Loucy (cell line): ENCODE data around the gene CMTM8.

Source experiments
- H2AFZ ChIP-seq: fragments of 200-600 bp; sonication (generic); 2 replicates; pipeline ENCODE4 v1.6.0; 2016; ENCODE audit warnings: antibody characterized with exemption, mild to moderate bottlenecking, low read length, moderate library complexity
- H3F3A ChIP-seq: fragments of 200-600 bp; 2 replicates; pipeline ENCODE4 v1.6.0; 2016; ENCODE audit warnings: antibody characterized with exemption, low read depth, mild to moderate bottlenecking
- H3K27me3 ChIP-seq: fragments of 200-600 bp; sonication (generic); 2 replicates; pipeline ENCODE4 v1.6.1; 2014; ENCODE audit warnings: low read length, mild to moderate bottlenecking; ENCODE audit not compliant: insufficient read depth, poor library complexity, severe bottlenecking
- H3K36me3 ChIP-seq: fragments of 200-600 bp; sonication (generic); 2 replicates; pipeline ENCODE4 v1.6.1; 2016; ENCODE audit warnings: low read length; ENCODE audit not compliant: insufficient read depth
- H3K4me1 ChIP-seq: fragments of 200-600 bp; sonication (generic); 2 replicates; pipeline ENCODE4 v1.5.1; 2014; ENCODE audit warnings: low read length, mild to moderate bottlenecking; ENCODE audit not compliant: insufficient read depth, poor library complexity, severe bottlenecking
- H3K4me2 ChIP-seq: fragments of 200-600 bp; sonication (generic); 2 replicates; pipeline ENCODE4 v1.6.0; 2014; ENCODE audit warnings: antibody characterized with exemption, low read length, low read depth, mild to moderate bottlenecking; ENCODE audit not compliant: poor library complexity, severe bottlenecking
- H3K4me3 ChIP-seq: fragments of 200-600 bp; sonication (generic); 2 replicates; pipeline ENCODE4 v1.5.1; 2014; ENCODE audit warnings: low read length, mild to moderate bottlenecking, mixed read lengths; ENCODE audit not compliant: poor library complexity, severe bottlenecking
- H3K79me2 ChIP-seq: fragments of 200-600 bp; sonication (generic); 2 replicates; pipeline ENCODE4 v1.6.1; 2014; ENCODE audit warnings: low read length; ENCODE audit not compliant: insufficient read depth
- H3K9ac ChIP-seq: fragments of 200-600 bp; sonication (generic); 2 replicates; pipeline ENCODE4 v1.6.0; 2014; ENCODE audit warnings: mild to moderate bottlenecking, low read depth, low read length, moderate library complexity; ENCODE audit not compliant: poor library complexity, severe bottlenecking
- H3K9me2 ChIP-seq: fragments of 200-600 bp; sonication (generic); replicated peaks from 2 replicates; pipeline ENCODE4 v1.6.1; 2016; ENCODE audit warnings: low read depth, low read length, mixed read lengths
- H3K9me3 ChIP-seq: fragments of 200-600 bp; sonication (generic); 2 replicates; pipeline ENCODE4 v1.6.1; 2014; ENCODE audit warnings: mild to moderate bottlenecking, antibody characterized with exemption, low read length, low read depth; ENCODE audit not compliant: insufficient read depth
- H4K20me1 ChIP-seq: fragments of 200-600 bp; sonication (generic); 2 replicates; pipeline ENCODE4 v1.6.0; 2014; ENCODE audit warnings: antibody characterized with exemption, low read length, mild to moderate bottlenecking; ENCODE audit not compliant: insufficient read depth, poor library complexity, severe bottlenecking
- CTCF ChIP-seq: fragments of 200-600 bp; sonication (generic); conservative IDR thresholded peaks from 2 replicates; pipeline ENCODE4 v1.5.1; 2014; ENCODE audit warnings: mild to moderate bottlenecking, antibody characterized with exemption, low read length
- EZH2phosphoT487 ChIP-seq: fragments of 200-600 bp; IDR thresholded peaks from 2 replicates; pipeline ENCODE4 v1.6.1; 2018; ENCODE audit warnings: antibody characterized with exemption, mild to moderate bottlenecking, moderate library complexity, borderline replicate concordance

The CMTM8 gene

DNA sequence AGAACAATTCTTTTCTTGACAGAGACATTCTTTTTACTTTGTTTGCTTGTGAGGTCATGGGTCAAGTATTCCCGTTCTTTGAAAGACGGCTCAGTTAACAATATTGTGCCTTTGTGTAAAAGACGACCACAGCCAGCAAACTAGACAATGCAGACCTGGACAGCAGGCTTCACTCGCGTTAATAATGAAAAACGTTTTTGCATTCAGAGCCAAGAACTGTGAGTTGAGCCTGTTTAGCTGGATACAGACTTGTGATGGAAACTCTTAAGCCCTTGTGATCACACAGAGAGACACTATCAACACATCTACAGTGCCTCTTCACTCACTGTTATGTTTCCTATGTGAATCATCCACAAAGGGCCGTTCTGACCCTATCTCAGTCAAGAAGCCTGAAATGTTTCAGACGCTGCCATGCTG is 115.9 kb downstream of the CMTM8 start:
- no peaks in the 10 kb centered on the region for H3K79me2 ChIP-seq
- H4K20me1 ChIP-seq, result no peaks in the 10 kb centered on the region
- no peaks in the 10 kb centered on the region for H3K36me3 ChIP-seq
- no peak overlapping the region for H3K4me2 ChIP-seq
- H3K9ac ChIP-seq, result no peak overlapping the region
- H3K27me3 ChIP-seq, result no peaks in the 10 kb centered on the region
- H3K4me1 ChIP-seq, result no peaks in the 10 kb centered on the region
- no peaks in the 10 kb centered on the region for H3K9me3 ChIP-seq
- no peak overlapping the region for H2AFZ ChIP-seq
- H3K9me2 ChIP-seq, result no peaks in the 10 kb centered on the region
- no peaks in the 10 kb centered on the region for H3F3A ChIP-seq
- TF ChIP-seq CTCF (no peak), EZH2phosphoT487 (no peak)
- no peak overlapping the region for H3K4me3 ChIP-seq

DNA sequence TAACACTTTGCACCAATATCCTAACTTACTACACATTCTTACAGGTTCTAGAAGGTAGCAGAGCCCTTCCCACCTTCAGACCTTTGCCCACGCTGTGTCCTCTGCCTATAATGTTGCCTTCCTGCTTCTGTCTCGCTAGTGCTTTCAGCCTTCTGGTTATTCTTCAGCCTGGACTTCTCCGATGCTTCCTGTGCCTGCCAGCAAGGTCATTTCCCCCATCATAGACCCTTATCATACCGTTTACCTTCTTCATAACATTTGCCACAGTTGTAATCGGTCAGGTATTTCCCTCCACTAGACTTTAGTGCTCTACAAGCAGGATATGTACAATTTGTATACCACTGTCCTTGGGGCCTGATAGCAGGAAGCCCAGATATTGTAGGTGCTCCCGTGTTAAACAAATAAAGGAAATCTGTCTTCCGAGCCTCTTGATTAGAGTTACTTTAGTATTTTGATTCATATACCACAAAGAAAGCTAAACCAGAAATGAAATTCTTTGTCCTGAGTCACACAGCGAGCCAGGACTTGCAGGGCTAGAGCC is 117.3 kb downstream of the CMTM8 start:
- H3K79me2 ChIP-seq, result no peaks in the 10 kb centered on the region
- H3F3A ChIP-seq, result no peaks in the 10 kb centered on the region
- no peak overlapping the region for H2AFZ ChIP-seq
- H3K4me2 ChIP-seq, result no peak overlapping the region
- no peaks in the 10 kb centered on the region for H3K27me3 ChIP-seq
- H3K4me3 ChIP-seq, result no peak overlapping the region
- no peaks in the 10 kb centered on the region for H3K4me1 ChIP-seq
- no peaks in the 10 kb centered on the region for H3K9me3 ChIP-seq
- H3K9ac ChIP-seq, result no peak overlapping the region
- TF ChIP-seq EZH2phosphoT487 (no peak), CTCF (no peak)
- H3K36me3 ChIP-seq, result no peaks in the 10 kb centered on the region
- H3K9me2 ChIP-seq, result no peaks in the 10 kb centered on the region
- no peaks in the 10 kb centered on the region for H4K20me1 ChIP-seq

DNA sequence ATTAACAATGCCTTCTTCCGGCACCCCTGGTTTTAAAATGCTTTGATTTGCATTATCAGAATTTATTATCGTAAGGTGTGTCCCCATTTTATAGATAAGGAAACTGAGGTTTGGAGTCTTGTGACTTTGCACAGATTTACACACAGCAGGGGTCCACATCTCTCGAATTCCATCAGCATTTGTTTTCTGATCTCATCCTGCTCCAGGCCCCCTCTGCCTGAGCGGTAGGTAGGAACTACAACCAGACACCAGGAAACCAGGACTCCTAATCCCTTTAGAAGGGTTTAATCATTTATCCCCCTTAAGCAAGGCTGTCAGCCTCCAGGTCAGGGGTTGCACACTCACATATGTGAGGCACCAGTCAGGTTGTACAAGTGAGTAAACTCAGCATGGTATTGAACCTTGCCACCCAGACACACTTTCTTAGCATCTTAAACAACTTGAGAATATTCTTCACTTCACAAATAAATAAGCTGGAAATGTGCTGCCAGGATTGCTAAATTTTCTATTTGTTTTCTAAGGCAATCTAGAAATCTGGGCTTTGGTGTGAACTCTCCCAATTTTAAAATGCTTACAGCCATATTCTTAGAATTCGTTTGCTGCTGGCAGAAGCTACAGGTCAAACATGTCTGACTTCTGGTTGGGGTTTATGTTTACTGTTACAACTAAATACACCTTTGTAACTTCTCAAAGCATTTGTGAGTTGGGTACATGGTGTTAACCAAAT is 121.4 kb downstream of the CMTM8 start:
- no peaks in the 10 kb centered on the region for H3K9me2 ChIP-seq
- no peaks in the 10 kb centered on the region for H3K27me3 ChIP-seq
- no peak for TF ChIP-seq EZH2phosphoT487
- TF ChIP-seq CTCF, result no peak
- H3F3A ChIP-seq, result no peaks in the 10 kb centered on the region
- no peak overlapping the region for H3K9ac ChIP-seq
- H3K79me2 ChIP-seq, result no peaks in the 10 kb centered on the region
- H3K4me1 ChIP-seq, result no peaks in the 10 kb centered on the region
- no peaks in the 10 kb centered on the region for H3K36me3 ChIP-seq
- no peak overlapping the region for H3K4me2 ChIP-seq
- no peaks in the 10 kb centered on the region for H4K20me1 ChIP-seq
- no peaks in the 10 kb centered on the region for H3K9me3 ChIP-seq
- no peak overlapping the region for H3K4me3 ChIP-seq
- no peak overlapping the region for H2AFZ ChIP-seq
